Activated T-cell treated with anti-CD3 and anti-CD28 coated beads for 1 hour (primary cell): Measurements from ENCODE around the gene SLC38A3.

Experiments used
- DNase-seq: peaks from one replicate; pipeline ENCODE4 v3.0.0-alpha.2; 2020; ENCODE audit warnings: low read depth

Gene SLC38A3

DNA sequence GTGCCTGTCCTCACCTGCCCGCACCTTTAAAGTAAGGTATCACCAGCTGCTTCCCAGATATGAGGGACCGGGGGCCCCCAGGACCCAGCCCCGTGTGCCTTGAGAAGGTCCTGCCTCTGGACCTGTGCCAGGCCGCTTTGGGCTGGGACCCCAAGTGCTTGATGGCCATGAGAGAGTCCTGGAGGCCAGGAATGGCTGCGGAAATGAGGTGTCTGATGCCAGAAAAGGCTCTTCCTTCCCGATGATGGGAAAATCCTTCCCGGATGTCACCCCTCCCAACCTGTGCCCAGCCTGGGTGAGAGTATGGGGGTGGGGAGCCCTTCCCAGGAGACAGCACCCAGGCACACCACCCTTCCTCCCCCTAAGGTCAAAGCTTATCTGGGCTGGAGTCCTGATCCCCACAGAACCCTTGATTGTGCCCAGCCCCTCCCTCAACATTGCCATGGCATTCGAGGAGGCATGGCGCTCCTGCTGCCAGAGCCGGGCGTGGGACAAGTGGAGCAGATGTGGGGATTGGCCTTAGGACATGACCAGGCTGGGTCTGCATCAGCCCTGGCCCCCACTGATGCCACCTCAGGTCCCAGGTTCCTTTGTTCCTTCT lies 35.7 kb upstream of the SLC38A3 start:
- DNase-seq = no peak

DNA sequence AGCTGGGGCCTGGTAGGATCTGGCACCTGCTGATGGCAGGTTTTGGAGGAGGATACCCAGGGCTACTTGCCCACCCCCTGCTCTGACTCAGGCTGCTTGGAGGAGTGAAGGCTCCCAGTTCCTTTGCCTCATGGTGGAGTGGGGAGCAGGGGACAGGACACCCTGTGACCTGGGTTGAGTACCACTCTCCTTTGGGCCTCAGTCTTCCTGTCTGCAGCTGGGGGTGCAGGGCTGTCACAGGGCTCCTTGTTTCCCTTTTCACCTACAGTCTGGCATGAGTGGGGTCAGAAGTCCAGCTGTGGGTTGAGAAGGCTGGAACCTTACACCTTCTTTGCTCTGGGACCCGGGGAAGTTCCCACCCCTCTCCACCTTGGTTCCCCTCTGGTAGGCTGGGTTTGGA lies 35.2 kb upstream of the SLC38A3 start:
- DNase-seq = no peak

DNA sequence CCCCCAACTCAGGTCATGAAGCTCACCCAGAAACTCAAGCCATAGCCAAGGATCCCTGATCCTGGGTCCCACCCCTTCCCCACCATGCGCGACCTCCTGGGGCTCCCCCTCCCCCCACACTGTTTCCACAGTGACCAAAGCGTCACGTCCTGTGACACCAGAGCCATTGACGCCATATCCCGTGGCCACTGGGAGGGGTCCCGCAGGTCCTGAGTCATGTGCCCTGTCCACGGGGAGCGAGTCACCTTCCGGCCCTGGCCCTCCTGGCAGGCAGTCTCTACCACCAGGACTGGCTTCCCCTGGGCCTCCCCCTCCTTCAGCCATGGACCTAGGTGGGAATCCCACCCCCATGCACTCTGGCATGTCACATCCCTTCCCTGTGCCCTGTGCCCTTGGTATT lies 34.4 kb upstream of the SLC38A3 start:
- no peak for DNase-seq

DNA sequence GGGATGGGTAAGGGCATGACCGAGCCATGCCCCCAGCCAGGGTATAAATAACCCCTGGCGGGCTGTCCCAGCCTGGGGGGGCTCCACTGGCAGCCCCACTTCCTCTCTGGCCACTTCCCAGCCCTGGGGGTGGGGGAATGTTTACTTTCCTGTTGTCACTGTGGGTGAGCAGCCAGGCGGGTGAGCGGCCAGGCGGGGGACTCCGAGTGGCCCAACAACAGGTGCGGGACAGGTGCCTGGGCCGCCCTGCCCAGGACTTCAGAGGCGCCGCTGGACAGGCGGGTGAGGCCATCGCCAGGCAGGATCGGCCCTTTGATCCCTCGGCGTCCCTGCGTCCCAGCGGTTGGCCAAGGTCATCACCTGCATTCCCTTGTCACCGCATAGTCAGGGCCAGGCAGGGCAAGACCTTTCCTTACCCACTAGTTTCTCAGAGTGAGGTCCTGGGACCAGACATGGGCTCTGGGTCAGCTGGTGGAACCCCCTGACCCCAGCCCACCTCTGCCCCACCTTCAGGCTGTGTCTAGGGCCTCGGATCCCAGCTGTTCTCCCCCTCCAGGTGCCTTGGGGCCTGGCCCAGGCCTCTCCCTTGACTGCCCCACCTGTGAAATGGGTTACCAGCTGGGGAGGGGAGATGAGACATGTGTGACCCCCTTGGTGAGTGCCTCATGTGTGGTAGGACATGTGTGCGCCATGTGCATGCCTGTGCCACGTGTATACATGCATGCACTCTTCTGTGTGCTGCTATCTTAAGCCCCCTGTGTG lies 33.4 kb upstream of the SLC38A3 start:
- no peak for DNase-seq

DNA sequence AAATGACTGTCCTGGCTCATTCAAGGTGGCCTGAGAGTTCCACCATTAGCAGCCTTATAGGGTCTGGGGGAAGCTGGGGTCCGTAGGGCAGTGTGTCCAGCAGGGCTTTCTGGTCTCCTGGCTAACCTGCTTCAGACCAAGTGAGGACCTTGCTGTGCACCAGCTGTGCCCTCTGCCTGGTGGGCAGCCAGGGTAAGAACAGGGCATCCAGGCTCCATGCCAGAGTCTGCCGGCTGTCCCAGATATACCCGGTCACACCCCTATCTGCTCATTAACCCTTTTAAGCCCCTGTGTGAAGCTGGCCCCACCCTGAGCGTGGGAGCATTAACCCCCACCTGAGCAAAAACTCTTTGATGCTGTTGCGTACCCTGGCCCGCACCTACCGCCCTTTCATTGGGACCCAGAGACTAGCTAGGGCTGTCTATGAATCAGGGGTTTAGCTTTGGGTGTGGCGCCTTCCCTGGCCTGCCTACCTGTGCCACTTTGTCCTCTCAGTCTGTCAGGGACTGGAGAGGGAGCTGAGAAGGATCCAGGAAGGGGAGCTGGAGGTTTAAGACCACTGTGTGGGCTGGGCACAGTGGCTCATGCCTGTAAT lies 32.3 kb upstream of the SLC38A3 start:
- DNase-seq = no peak

DNA sequence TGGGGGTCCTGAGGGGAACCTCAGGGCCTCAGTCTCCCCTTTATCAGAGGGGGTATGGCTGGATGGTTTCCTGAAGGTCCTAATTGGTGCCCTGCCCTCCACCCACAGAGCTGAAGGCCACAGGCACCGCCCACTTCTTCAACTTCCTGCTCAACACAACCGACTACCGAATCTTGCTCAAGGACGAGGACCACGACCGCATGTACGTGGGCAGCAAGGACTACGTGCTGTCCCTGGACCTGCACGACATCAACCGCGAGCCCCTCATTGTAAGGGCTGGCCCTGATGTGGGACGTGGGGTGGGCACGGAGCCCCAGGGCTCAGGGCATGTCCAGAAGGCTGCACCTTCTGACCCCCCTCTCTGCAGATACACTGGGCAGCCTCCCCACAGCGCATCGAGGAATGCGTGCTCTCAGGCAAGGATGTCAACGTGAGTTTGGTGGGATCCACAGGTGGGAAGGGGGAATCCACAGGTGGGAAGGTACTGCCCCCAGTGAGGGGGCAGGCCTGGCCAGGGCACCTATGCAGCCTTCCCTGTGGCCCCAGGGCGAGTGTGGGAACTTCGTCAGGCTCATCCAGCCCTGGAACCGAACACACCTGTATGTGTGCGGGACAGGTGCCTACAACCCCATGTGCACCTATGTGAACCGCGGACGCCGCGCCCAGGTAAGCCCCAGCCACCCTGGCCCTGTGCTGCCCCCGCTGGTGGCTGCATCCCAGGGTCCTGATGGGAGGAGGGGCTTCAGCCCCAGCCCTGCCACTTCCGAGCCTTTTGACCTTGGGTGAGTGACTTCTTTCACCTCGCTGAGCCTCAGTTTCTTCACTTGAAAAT lies 31.2 kb upstream of the SLC38A3 start:
- no peak for DNase-seq

DNA sequence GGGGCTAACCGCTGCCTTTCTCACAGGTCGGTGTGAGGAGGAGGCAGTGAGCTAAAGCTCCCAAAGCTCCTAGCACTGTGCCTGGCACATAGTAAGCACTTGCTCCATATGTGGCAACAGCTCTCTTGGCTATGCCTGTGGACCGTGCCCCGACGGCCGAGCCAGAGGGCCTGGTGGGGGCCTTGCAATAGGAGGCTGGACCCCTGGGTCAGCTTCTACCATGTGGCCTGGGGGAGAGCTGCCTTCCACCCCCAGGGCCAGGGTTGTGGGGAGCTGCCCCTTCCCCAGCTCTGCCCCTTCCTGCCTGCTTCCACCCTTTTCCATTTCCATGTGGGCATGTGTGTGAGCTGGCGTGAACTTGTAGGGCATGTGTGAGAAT lies 30.6 kb upstream of the SLC38A3 start:
- no peak for DNase-seq

DNA sequence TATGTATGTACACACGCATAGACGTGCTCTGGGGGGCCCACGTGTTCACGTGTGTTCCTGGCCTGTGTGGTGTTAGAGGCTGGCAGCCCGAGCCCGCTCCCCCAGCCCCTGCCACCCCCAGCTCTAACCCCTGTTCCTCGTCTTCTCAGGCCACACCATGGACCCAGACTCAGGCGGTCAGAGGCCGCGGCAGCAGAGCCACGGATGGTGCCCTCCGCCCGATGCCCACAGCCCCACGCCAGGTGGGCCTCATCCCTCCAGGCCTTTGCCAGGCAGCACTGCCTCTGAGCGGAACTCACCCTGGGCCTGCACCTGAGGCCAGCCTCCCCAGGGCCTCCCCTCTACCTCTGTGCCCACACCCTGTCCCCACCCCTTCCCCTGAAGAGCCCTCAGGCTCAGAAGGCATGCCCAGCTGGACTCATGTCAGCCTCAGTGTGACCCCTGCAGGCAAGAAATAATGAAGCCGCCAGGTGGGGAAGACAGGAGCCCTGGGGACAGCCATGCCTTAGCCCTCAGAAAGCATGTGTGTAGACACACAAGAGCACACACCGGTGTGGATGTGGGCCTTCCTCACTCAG lies 30.0 kb upstream of the SLC38A3 start:
- DNase-seq = no peak

DNA sequence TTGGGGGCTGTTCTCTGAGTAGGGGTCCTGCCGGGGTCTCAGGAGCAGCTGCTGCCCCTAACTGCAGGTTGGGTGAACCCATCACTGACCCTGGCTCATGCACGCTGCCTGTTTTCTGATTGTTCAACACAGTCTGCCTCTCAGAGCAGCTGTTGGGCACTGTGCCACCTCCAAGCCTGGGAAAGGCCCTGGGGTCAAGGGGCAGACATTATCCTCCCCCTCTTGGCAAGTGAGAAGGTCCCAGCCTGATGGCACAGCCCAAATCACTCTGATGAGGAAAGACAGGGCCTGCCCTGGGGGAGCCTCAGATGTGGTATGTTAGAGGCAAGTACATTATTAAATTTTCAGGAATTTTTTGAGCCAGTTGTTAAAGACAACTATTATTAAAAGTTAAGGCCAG lies 27.7 kb upstream of the SLC38A3 start:
- no peak for DNase-seq

DNA sequence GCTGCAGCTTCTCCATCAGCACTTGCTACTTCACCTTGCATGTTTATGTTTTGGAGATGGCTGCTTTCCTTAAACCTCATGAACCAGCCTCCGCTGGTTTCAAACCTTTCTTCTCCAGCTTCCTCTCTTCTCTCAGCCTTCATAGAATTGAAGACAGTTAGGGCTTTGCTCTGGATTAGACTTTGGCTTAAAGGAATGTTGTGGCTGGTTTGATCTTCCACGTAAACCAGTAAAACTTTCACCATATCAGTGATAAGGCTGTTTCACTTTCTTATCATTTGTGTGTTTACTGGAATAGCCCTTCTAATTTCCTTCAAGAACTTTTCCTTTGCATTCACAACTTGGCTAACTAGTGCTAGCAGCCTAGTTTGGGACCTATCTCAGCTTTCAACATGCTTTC lies 25.4 kb upstream of the SLC38A3 start:
- no peak for DNase-seq

DNA sequence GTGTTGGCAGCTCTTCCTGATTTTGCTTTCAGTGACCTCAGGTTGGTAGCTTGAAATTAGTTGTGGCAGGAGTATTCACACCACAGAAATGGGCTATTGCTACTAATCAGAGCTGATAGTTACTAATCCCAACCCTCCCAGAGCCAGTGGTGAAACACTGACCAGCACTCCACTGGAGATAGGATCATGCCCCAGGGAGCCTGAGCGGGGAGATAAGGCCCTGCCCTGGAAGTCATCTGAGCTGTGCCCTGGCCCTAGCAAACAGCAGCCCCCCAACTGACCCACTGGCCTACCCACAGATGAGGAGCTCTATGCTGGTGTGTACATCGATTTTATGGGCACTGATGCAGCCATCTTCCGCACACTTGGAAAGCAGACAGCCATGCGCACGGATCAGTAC lies 23.1 kb upstream of the SLC38A3 start:
- no peak for DNase-seq

DNA sequence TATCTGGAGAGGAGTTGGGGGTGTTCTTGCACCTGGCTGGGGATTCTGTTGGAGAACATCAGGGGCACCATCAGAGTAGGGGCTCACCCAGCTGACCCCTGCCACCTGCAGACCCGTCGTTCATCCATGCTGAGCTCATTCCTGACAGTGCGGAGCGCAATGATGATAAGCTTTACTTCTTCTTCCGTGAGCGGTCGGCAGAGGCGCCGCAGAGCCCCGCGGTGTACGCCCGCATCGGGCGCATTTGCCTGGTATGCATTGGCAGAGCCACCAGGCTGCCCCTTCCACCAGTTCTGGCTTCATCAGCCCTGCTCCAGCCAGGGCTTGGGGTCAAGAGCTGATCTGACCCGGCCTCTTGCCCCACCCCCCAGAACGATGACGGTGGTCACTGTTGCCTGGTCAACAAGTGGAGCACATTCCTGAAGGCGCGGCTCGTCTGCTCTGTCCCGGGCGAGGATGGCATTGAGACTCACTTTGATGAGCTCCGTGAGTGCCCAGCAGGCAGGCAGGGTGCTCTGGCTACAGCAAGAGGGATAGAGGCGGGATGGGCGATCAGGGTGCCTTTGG lies 22.5 kb upstream of the SLC38A3 start:
- no peak for DNase-seq

DNA sequence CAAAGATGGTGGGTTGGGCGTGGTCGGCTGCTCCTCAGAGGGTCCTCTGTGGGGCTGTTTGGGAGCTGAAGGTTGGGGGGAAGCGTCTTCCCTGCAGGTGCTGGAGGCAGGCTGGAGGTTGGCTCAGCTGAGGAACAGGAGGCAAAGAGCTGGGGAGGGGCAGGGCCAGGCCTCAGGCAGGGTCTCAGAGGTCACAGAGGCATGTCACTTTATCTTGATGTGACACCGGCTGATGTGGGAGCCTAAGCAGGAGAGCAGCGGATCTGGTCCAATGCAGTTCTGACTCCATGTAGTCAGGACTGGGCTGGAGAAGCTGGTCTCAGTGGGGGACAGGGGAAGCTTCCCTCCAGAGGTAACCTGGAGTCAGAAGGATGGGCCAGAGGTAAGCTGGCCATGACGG lies 21.3 kb upstream of the SLC38A3 start:
- DNase-seq = no peak

DNA sequence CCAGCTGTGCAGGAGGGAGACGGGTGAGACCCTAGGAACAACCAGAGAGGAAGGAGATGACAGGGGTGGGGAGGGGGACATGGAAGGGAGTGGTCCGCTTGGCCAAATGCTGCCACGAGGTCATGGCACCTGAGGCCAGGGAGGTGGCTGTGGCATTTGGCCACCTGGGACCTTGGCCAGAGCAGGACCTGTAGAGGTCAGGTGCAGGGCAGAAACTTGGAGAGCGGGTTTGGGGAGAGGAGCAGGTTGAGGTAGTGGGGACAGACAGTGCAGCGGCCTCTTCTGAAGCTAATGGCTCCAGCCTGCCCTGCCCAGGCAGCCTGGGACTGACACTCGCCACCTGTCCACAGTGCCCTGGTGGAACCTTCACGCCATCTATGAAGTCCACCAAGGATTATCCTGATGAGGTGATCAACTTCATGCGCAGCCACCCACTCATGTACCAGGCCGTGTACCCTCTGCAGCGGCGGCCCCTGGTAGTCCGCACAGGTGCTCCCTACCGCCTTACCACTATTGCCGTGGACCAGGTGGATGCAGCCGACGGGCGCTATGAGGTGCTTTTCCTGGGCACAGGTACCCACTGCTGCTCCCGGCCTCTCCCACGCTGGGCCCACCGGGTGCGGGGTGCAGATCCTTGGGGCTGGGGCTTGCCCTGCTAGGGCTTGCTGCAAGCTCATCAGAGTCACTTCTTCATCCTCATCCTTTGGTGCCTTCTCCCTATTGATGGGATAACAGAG lies 20.7 kb upstream of the SLC38A3 start:
- DNase-seq = no peak

DNA sequence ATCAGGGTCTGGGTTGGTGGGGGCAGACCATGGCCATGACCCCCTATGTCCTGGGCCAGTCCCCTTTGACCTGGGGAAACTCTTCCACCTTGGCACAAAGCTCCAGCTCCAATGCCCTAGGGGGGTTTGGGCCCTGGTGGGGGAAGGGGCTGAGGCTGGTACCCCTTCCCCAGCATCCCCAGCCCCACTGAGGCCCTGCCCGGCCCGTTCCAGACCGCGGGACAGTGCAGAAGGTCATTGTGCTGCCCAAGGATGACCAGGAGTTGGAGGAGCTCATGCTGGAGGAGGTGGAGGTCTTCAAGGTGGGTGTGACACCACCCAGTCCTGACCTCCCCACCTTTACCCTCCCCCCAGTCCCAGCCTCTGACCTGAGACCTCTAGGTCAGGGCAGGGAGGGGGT lies 19.8 kb upstream of the SLC38A3 start:
- no peak for DNase-seq

DNA sequence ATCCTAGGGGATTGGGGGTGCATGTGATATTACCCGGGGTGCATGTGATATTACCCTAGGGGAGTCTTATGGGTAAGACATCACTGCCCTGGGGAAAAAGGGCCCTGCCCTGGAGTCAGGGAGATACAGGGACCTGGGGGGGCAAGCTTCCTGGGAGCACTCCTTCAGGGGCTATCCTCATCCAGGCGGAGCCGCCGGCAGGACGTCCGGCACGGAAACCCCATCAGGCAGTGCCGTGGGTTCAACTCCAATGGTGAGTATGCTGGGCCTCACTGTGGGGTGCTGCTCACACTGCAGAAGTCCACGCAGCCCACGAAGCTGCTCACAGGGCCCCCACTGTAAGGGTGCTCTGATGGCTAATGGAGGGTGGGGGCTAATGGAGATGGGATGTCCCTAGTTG lies 19.0 kb upstream of the SLC38A3 start:
- DNase-seq = no peak

DNA sequence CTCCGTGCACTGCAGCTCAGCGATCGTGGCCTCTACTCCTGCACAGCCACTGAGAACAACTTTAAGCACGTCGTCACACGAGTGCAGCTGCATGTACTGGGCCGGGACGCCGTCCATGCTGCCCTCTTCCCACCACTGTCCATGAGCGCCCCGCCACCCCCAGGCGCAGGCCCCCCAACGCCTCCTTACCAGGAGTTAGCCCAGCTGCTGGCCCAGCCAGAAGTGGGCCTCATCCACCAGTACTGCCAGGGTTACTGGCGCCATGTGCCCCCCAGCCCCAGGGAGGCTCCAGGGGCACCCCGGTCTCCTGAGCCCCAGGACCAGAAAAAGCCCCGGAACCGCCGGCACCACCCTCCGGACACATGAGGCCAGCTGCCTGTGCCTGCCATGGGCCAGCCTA lies 17.3 kb upstream of the SLC38A3 start:
- no peak for DNase-seq

DNA sequence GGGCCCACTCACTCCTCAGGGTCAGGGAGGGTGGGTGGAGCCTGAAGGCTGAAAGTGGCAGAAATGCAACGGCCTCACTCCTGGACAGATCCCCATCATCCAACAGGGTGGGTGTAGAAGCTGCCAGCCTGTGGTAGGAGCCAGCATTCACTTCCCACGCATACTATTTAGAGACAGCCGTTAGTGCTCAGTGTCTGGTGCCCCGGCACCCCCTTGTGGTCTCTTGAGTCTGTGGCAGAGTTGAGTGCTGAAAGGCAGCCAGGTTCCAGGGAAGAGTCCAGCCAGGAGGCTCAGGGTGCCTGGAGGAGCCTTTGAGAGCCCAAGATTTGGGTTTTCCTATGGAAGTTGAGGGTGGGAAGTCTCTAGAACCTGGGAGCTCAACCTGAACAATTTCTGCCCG lies 15.8 kb upstream of the SLC38A3 start:
- no peak for DNase-seq

DNA sequence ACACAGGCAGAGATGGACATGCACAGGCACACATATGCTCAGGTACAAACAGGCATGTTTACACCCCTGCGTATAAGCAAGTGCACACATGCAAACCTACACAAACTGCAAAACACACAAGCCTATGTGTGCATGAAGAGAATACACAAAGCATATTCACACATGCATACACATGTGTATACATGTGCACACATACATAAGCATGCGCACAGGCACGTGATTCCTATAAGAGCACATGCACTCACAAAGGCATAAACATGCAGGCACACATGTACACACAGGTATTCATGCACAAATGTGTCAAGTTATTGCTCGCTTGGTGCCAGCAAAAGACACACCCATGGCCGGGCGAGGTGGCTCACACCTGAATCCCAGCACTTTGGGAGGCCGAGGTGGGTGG lies 15.1 kb upstream of the SLC38A3 start:
- no peak for DNase-seq

DNA sequence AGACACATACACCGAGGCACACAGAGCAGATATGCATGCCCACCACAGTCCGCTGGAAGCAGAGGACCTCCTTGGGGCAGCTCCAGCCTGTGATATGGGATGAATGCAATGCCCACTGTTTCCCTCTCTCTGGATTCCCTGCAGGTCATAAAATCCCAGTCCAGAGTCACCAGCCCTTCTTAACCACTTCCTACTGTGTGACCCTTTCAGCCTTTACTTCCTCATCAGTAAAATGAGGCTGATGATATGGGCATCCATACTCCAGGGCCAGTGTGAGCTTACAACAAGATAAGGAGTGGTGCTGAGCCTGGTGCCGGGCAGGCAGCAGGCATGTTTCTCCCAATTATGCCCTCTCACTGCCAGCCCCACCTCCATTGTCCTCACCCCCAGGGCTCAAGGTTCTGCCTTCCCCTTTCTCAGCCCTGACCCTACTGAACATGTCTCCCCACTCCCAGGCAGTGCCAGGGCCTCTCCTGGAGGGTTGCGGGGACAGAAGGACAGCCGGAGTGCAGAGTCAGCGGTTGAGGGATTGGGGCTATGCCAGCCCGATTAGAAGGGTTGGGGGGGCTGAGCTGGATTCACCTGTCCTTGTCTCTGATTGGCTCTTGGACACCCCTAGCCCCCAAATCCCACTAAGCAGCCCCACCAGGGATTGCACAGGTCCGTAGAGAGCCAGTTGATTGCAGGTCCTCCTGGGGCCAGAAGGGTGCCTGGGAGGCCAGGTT lies 14.0 kb upstream of the SLC38A3 start, which contains the start of gene GNAT1:
GNAT1 (plus strand) TSS at position 675 of the 725 bp plus-strand sequence. CDS start 116 bp downstream, outside the sequence.
- no peak for DNase-seq

DNA sequence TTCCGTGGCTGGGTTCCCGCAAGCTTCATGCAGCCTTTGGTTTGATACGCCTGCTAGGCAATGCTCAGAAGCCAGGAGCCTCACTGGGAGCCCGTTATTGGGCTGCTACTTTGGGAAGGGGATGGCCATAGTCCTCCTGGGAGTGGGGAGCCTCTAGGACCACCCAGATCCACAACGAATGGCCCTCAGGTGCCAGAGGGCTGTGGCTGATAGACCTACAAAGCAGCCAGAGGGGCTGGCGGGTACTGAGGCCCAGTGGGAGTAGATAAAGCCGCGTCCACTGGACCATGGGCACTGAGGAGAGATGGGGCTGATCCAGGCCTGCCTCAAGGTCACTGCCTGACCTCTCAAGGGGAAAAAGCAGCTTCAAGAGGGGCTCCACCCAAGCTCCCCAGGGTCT lies 12.9 kb upstream of the SLC38A3 start:
- no peak for DNase-seq
